Bone marrow (tissue), 2 donors: ENCODE data around the gene NUDCD3.

Experiments
- DNase-seq, 2 donors: peaks; one replicate each; lab custom pipeline; 2025; lab: John Stamatoyannopoulos, UW

NUDCD3 gene

DNA sequence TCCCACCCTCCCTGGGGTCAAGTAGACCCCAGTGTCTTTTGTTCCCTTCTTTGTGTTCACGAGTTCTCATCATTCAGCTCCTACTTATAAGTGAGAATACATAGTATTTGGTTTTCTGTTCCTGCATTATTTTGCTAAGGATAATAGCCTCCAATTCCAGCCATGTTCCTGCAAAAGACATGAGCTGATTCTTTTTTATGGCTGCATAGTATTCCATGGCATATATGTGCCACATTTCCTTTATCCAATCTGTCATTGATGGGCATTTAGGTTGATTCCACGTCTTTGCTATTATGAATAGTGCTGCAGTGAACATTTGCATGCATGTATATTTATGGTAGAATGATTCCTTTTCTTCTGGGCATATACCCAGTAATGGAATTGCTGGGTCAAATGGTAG lies 136.8 kb downstream of the NUDCD3 start:
- no peak for DNase-seq

DNA sequence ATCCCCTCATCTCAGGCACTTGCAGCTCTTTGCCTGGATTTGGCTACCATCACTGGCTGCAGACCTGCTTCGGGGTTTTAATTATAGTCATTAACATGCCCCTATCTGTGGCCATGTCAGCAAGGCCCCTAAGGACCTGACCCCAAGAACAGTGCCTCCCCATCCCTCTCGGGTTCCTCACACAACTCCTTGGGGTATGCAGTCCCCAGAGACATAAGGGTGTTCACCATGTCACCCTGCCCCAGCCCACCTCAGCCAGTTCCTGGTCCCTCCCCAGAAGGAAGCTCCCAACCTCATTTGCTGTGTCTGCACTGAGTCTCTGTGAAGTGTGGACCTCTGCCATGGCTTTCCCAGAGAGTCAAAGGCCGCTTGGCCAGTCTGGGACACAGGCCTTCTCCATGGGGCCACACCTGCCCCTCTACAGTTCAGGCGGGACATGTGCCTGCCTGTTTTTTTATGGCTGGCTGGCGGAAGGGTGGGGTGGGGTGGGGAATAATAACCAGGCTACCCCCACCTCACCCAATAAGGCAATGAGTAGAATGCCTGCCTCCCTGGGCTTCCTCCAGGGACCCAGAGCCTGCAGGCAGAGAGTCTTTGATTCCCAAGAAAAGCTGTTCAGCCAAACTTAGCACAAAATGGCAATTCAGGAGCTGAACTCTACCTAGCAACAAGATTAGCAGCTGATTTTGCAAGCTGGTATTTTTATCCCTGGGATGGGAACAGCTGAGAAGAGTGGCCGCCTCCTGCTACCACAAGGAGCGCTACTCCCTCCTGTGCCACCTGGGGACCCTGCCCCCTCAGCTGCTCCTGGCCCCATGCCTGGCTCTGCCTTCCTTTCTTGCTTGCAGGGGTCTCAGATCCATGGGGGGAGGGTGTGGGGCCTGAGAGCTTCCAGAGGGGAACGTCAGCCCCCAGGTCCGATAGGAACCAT lies 141.3 kb downstream of the NUDCD3 start:
- no peak for DNase-seq

- peak in 1 of 2 donors; percentile 21 for DNase-seq
Measured at GRCh38 chr7:44348300-44348699, 142.2 kb downstream of the NUDCD3 start.

DNA sequence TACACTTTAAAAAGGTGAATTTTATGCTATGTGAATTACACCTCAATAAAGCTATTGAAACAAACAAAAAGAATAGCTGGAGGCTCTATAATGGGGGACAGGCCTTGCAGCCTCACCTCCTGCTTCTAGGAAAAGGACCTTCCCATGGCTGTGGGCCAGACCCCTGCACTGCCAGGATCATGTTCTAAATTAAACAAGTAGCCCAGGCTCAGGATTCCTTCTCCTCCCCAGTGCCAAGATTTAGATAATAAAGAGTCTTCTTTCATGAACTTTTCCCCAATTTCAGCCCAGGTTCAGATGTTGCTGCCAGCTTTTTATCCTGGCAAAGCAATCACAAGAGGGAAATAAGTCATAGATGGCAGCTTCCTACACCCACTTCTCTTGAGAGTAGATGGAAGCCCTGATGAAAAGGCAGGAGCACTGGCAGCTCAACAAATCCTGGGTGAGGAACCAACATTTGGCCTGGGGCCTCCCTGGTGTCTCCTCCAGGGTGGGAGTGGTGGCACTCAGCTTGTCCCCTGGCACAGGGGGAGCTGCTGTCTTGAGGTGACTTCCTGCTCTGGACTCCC lies 142.8 kb downstream of the NUDCD3 start:
- DNase-seq: no peak

DNA sequence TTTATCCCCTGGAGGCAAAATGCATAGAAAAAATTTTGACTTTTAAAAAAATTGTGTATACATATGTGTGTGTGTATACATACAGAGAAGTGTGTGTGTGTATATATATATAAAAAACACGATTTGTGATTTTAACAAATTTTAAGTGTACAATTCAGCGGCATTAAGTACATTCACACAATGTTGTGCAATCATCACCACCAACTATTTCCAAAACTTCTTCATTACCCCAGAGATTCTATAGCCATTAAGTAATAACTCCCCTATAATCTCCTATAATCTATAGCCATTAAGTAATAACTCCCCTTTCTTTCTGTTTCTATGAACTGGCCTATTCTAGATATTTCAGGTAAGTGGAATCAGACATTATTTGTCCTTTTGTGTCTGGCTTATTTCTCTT lies 144.4 kb downstream of the NUDCD3 start:
- DNase-seq: no peak

GRCh38 chr7:44341401-44341800 lies 149.1 kb downstream of the NUDCD3 start:
- no peak for DNase-seq

DNA sequence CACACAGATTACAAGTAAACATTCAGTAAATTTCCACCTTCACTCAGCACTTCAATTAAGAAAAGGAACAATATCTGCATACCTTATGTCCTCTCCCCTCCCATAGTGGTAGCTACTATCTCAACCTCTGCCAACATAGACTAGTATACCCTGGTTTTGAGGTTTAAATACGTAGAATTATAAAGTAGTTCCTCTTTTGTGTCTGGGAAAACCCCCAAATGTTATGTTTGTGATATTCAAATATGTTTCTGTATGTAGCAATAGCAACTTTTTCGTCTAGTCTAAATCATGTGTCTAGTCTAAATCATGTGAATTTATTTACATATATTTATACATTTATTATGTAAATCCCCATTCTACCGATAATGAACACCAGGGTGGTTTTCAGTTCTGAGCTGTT lies 151.9 kb downstream of the NUDCD3 start:
- no peak for DNase-seq

DNA sequence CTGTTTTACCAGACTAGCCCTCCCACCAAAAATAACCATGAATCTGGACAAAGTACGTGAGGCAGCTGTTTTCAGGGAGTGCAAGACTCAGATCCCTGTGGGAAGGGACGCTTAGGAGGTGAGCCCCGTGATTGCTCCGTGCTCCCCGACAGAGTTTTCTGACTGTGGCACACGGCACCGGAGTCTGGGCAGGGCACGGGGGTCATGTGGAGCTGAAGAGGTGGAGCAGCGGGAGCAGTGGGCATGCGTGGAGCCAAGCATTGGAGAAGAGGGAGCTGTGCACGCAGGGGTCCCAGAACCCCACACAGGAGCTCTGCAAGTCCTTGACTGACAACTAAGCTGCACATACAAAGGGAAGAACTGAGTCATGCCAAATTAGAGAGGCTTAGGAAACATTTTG lies 154.0 kb downstream of the NUDCD3 start:
- no peak for DNase-seq

- DNase-seq: no peak
Measured at GRCh38 chr7:44335184-44335583, 155.3 kb downstream of the NUDCD3 start.

DNA sequence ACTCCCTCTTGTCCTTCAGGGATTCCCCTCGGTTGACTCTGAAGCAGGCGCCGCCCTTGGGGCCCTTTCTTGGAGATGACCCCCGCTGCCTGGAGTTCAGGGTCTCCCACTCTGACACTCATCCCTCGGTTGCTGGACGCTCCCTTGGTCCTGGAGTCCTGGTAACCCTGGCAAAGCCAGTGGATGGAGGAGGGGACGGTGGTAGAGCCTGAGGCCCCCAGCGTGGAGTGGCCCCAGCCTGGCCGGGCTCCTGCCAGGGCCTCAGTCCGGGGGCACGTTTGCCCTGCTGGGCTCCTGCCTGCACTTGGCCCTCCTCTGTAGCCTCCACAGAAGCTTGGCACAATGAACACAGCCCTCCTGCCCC lies 155.7 kb downstream of the NUDCD3 start:
- DNase-seq: no peak

- no peak for DNase-seq
Measured at GRCh38 chr7:44333911-44334733, 156.3 kb downstream of the NUDCD3 start.

GRCh38 chr7:44331682-44332081 lies 158.8 kb downstream of the NUDCD3 start:
- no peak for DNase-seq

DNA sequence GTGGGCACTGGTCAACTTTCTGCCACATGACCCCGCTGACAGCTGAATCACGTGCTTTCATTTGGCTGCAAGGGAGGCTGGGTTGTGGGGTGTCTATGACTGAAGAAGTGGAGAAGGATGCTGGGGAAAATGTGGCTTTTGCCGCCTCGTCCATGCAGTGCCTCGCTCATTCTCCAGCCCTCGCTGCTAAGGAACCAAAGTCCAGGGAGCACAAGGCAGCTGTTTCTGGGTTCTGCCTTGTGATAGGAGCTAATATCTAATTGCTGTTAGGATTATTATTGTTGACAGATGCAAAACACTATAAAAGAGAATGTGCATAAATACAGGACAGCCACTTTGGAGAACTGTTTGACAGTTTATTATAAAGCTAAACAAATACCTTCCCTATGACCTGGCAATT lies 160.1 kb downstream of the NUDCD3 start:
- DNase-seq: no peak

- no peak for DNase-seq
Measured at GRCh38 chr7:44329888-44330287, 160.6 kb downstream of the NUDCD3 start.
